Omental fat pad (tissue), 4 donors: Measurements from ENCODE around the gene FSTL4. TPM values are rescaled to one million over a fixed set of nuclear protein-coding genes. Genes with fewer than 3 reads are reported as not detected.

Experiments used
- ATAC-seq: fragments of 150-250 bp; one replicate; pipeline ENCODE4 v1.9.1; 2016; ENCODE audit warnings: mild to moderate bottlenecking, moderate library complexity; ENCODE audit not compliant: low FRiP score
- DNase-seq: peaks from one replicate; pipeline ENCODE4 v3.0.0-alpha.2; 2019; ENCODE audit warnings: low spot score
- CTCF ChIP-seq, 3 donors: fragments of 450-650 bp; IDR thresholded peaks; one replicate each; pipeline ENCODE4 v1.5.1; 2016 to 2017; ENCODE audit warnings: antibody characterized with exemption in 3 of 3, mild to moderate bottlenecking in 3 of 3, moderate library complexity in 2 of 3
- total RNA-seq, 4 donors: library from RNA; depleted of rRNA; stranded (reverse); fragments of >200 nt; gene quantifications; one replicate each; pipeline ENCODE4 v1.1.0, GENCODE V29; 2016

FSTL4 gene
- total RNA-seq, 4 donors from 2014 or later = 0.32 TPM; not detected in 3

GRCh38 chr5:133562554-133562953, 49.8 kb downstream of the FSTL4 start:
- DNase-seq (no peak), ATAC-seq (no peak)
- TF ChIP-seq CTCF (IDR thresholded peaks at IDR 0.05) = no peak

- TF ChIP-seq CTCF (IDR thresholded peaks at IDR 0.05) = no peak
- ATAC-seq = no peak
- no peak for DNase-seq
These were observed 52.4 kb downstream of the FSTL4 start for GRCh38 chr5:133559960-133560359.

GRCh38 chr5:133556551-133556950, 55.8 kb downstream of the FSTL4 start:
- DNase-seq = no peak
- no peak for ATAC-seq
- TF ChIP-seq CTCF (IDR thresholded peaks at IDR 0.05) = no peak

GRCh38 chr5:133554279-133554678, 58.1 kb downstream of the FSTL4 start:
- ATAC-seq = no peak
- DNase-seq = no peak
- no peak for TF ChIP-seq CTCF (IDR thresholded peaks at IDR 0.05)

- ATAC-seq (no peak), DNase-seq (no peak)
- TF ChIP-seq CTCF (IDR thresholded peaks at IDR 0.05) = no peak
These were observed 59.3 kb downstream of the FSTL4 start for GRCh38 chr5:133552925-133553525.

- ATAC-seq = no peak
- DNase-seq = no peak
- TF ChIP-seq CTCF (IDR thresholded peaks at IDR 0.05) = no peak
These were observed 65.8 kb downstream of the FSTL4 start for GRCh38 chr5:133546500-133546899.

GRCh38 chr5:133544346-133544745, 68.0 kb downstream of the FSTL4 start:
- ATAC-seq (no peak), DNase-seq (no peak)
- no peak for TF ChIP-seq CTCF (IDR thresholded peaks at IDR 0.05)
